GM18517 (cell line): ENCODE measurements around the gene BCL2.

Experiments
- ATAC-seq: cut with Tn5 transposase; IDR thresholded peaks from one replicate; pipeline ENCODE4 v1.9.1; 2021; ENCODE audit warnings: mild to moderate bottlenecking, moderate library complexity; ENCODE audit not compliant: unreplicated experiment

Gene BCL2

DNA sequence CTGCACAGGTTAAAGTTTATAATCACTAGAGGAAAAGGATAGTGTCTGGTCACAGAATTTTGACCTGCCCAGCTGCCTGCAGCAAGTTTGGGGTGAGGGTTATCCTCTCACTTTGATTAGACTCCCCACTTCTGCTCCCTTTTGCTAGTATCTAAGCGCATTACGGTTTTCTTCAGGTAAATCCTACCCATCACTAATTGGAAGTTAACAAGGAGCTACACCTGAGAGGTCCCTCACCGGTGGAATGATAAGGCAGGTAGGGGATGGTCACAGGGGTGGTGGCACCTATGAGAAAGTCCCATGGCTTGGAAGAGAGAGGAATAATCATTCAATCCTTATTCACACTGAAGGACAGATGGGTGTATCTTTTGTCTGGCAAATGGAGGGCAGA, 7.6 kb downstream of the BCL2 start:
- ATAC-seq = no peak

GRCh38 chr18:63311118-63312018, 8.2 kb downstream of the BCL2 start:
- ATAC-seq = peak; percentile 72

GRCh38 chr18:63309422-63309821, 10.1 kb downstream of the BCL2 start:
- no peak for ATAC-seq

- ATAC-seq = no peak
These were observed 11.9 kb downstream of the BCL2 start for GRCh38 chr18:63307551-63308200.

DNA sequence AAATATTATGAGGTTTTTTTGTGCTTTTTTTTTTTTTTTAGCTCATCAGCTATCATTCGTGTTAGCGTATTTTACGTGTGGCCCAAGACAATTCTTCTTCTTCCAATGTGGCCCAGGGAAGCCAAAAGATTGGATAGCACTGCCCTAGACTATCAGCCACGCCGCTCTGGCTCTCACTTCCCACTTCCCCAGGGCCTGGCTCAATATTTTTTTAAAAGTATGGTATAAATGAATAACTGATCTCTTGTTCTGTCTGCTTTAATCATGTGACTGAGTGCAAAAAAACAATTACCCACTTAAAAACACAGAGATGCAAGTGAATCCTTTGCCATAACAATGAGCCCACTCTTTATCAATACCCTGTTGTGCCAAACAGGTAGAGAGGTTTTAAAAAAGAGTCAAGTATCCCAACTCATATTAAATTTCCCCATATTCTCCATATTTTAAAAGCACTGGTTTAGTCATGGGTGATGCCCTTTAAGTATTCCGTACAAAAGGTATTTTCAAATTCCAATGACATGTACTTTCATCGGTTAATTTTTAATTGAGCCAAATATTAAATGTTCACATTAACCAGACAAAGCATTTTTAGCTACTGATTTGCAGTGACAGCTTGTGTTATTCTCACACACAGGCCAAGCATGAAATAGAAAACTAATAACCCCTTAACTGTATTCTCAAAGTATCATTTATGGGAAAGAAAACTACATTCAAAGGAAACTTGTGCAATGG, 12.6 kb downstream of the BCL2 start:
- ATAC-seq = no peak

DNA sequence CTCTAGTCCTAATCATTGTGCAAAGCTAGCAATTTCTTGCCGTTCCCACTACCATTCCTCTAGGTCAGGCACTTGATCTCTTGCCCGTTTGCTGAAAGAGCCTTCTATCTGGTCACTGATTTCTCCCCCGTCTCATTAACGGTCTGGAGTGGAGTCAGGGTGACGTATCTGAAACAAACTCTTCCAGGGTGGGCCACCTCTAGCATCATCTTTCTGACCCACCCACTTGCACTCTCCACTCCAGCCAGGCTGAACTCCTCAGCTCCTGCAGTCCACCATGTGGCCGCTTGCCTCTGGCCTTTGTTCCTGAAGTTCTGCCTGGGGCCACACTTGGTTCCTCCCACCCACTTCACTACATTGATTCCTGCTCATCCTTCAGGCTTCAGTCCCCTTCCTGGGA, 13.3 kb downstream of the BCL2 start:
- ATAC-seq = no peak

DNA sequence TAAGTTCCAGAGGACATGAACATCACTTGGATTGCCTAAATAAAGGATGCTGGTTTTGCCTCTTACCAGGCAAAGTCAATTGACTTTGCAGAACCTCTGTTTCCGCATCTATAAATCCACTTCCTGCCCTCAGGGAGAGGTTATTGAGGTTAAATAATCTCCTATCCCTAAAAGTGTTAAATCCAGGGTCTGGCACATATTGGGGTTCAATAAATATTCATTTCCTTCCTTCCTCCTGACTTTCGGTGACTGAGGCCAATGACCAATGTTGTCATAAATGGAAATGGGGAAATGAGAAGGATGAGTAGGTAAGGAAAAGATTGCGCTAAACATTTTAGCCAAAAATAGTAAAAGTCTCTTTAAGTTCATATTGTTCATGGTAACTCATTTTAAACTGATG, 16.0 kb downstream of the BCL2 start:
- no peak for ATAC-seq

GRCh38 chr18:63302636-63303405, 16.7 kb downstream of the BCL2 start:
- no peak for ATAC-seq

DNA sequence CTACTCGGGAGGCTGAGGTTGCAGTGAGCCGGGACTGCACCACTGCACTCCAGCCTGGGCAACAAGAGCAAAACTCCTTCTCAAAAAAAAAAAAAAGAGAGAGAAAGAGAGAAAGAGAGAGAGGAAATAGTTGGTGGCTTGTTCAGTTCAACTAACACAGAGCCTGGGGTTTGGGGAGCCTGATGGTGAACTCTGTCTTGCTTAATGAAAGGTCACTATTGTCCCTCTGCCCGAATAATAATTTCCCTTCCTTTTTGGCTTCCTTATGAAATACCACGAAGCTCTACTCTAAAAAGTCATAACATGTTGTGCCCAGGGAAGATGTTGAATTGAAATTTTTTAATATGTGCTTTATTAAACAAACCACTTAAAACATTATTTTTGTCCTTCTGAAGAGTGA, 17.3 kb downstream of the BCL2 start:
- ATAC-seq = no peak

GRCh38 chr18:63301434-63301833, 18.1 kb downstream of the BCL2 start:
- ATAC-seq = no peak

DNA sequence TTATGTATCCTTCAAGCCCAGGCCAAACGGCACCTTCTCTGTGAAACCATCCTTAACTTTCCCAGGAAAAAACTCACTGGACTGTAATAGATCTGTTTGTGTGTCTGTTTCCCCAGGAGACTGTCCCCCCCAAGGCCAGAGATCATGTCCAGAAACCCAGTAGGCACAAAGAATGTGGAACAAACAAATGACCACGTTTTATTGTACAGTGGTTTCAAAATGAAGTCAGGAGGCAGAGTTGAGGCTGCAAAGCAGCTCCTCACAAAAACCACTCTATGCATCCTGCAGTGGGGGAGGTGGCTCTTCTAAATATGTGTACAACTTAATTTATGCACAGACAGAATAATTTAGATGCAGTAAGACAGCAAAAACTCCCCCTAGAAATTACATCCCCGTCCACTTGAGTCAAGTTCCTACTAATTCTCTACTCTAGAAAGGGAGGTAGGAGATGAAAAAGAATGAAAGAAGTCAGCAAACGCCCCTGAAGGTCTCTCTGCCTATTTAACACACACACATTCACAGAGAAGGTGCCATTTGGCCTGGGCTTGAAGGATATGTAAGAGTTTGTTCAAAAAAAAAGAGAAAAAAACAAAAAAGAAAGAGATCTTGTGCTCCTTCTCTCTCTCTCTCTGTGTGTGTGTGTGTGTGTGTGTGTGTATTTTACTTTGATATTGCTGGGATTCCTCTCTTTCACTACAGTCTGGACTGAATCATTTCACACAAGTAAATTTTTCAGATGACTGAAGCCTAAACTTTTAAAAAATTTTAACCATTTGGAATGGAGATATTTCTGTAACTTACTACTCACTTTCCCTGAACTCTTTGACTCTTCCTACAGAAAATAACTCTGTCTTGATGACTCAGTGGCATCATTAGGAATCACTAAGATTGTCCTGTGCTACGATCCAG, 19.5 kb downstream of the BCL2 start:
- ATAC-seq = peak; percentile 65

- no peak for ATAC-seq
These were observed 20.9 kb downstream of the BCL2 start for GRCh38 chr18:63298400-63299365.

- no peak for ATAC-seq
These were observed 21.7 kb downstream of the BCL2 start for GRCh38 chr18:63297687-63298399.

- no peak for ATAC-seq
These were observed 25.6 kb downstream of the BCL2 start for GRCh38 chr18:63293935-63294334.

- ATAC-seq = peak; percentile 47
These were observed 26.5 kb downstream of the BCL2 start for GRCh38 chr18:63292831-63293683.

GRCh38 chr18:63291278-63291677, 28.3 kb downstream of the BCL2 start:
- no peak for ATAC-seq

DNA sequence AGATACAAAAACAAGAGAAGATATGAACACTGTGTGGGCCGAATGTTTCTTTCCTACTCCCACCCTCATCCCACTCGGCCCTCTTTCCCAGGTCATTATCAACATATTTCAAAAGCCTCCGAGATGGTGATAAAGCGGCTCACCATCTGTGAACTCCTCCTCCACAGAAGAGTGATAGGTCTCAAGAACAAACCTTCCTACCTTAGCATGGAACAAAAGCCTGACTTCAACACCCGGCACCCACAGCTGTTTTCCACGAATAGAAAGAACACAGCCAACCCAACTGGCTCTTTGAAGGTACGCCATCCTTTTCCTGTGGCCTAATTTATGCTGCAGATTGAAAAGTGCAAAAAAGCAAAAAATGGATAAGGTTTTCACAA, 28.8 kb downstream of the BCL2 start:
- no peak for ATAC-seq
